Activated effector memory CD4-positive, alpha-beta T cell treated with anti-CD3 and anti-CD28 coated beads, Interleukin-2, amount 50 U/mL, for 16 hours (primary cell): ENCODE data around the gene ADGRA1.

Experiments used
- DNase-seq: peaks from one replicate; pipeline ENCODE4 v3.0.0-alpha.2; 2020

The ADGRA1 gene

GRCh38 chr10:133097961-133098360, 10.2 kb downstream of the ADGRA1 start:
- DNase-seq = no peak

GRCh38 chr10:133098426-133099124, 10.9 kb downstream of the ADGRA1 start:
- DNase-seq = no peak

GRCh38 chr10:133099571-133099970, 11.8 kb downstream of the ADGRA1 start:
- no peak for DNase-seq

GRCh38 chr10:133100186-133100585, 12.5 kb downstream of the ADGRA1 start:
- no peak for DNase-seq

GRCh38 chr10:133100706-133101415, 13.1 kb downstream of the ADGRA1 start:
- no peak for DNase-seq

- no peak for DNase-seq
Observed at GRCh38 chr10:133101416-133101810, 13.7 kb downstream of the ADGRA1 start.

GRCh38 chr10:133102415-133103095, 14.8 kb downstream of the ADGRA1 start:
- DNase-seq = no peak

- no peak for DNase-seq
Observed at GRCh38 chr10:133103311-133103910, 15.7 kb downstream of the ADGRA1 start.

GRCh38 chr10:133104068-133104962, 16.6 kb downstream of the ADGRA1 start:
- DNase-seq = no peak

GRCh38 chr10:133104963-133105640, 17.4 kb downstream of the ADGRA1 start:
- DNase-seq = no peak

GRCh38 chr10:133105686-133106390, 18.1 kb downstream of the ADGRA1 start:
- no peak for DNase-seq

- DNase-seq = no peak
Observed at GRCh38 chr10:133106516-133106915, 18.8 kb downstream of the ADGRA1 start.

- no peak for DNase-seq
Observed at GRCh38 chr10:133107442-133107841, 19.7 kb downstream of the ADGRA1 start.

GRCh38 chr10:133109711-133110110, 22.0 kb downstream of the ADGRA1 start:
- DNase-seq = no peak

GRCh38 chr10:133110133-133110532, 22.4 kb downstream of the ADGRA1 start:
- no peak for DNase-seq

GRCh38 chr10:133110609-133111275, 23.0 kb downstream of the ADGRA1 start:
- no peak for DNase-seq

GRCh38 chr10:133111640-133112039, 23.9 kb downstream of the ADGRA1 start:
- DNase-seq = peak; percentile 68

GRCh38 chr10:133113146-133113830, 25.6 kb downstream of the ADGRA1 start:
- DNase-seq = no peak

- DNase-seq = no peak
Observed at GRCh38 chr10:133113847-133114246, 26.1 kb downstream of the ADGRA1 start.

GRCh38 chr10:133114251-133114650, 26.5 kb downstream of the ADGRA1 start:
- no peak for DNase-seq
